ENCODE data around the gene AARS2. TPM values are rescaled to one million over a fixed set of nuclear protein-coding genes. Genes with fewer than 3 reads are reported as not detected.
"Not testable (repeated sequence)": the region's sequence is repeated elsewhere in the genome, so short reads cannot be mapped to it uniquely, and the experiment has no call there.

AARS2 gene
- total RNA-seq, 5 donors from 2014 or later (not counting 1 experiment from before 2014, with no cell fraction given): 16.7 to 28.5 (median 25.8) TPM

GRCh38 chr6:44333942-44334341 is 20.8 kb upstream of the AARS2 start:
- Mint-ChIP-seq H3K36me3 (no peaks in the 10 kb centered on the region), H3K4me1 (no peaks in the 10 kb centered on the region), H3K4me3 (no peak overlapping the region), H3K27ac (no peak overlapping the region), H3K27me3 (peaks cover 28 to 35% of the 10 kb centered on the region in 2 donors), H3K9me3 (no peaks in the 10 kb centered on the region)
- CTCF ChIA-PET: interaction anchor here in 1 of 2 donors (0.8 kb wide), 1 partner anchor 65 kb away, joined by 3 read pairs; no protein-coding TSS in a partner anchor
- Histone ChIP-seq H3K4me1 (ENCODE audit: control insufficient read depth in 1 of 2, extremely low read depth in 1 of 2, insufficient read depth in 2 of 2, low read length in 2 of 2) (no peaks in the 10 kb centered on the region), H3K9me3 (no peaks in the 10 kb centered on the region), H3K36me3 (ENCODE audit: control insufficient read depth in 2 of 2, extremely low read depth in 1 of 2, insufficient read depth in 1 of 2, low read length in 1 of 2) (no peaks in the 10 kb centered on the region), H3K27ac (ENCODE audit: low read length) (no peak overlapping the region), H3K4me3 (ENCODE audit: control insufficient read depth in 1 of 2, extremely low read depth in 1 of 2, low read length in 1 of 2) (no peak overlapping the region), H3K27me3 (replicated peaks in 1 of 2; ENCODE audit: control insufficient read depth in 2 of 2, extremely low read depth in 1 of 2, insufficient read depth in 2 of 2, low read length in 1 of 2) (peaks cover 5 to 17% of the 10 kb centered on the region in 2 experiments)
- ATAC-seq (replicated peaks in 1 of 4) (no peak), DNase-seq (no peak)
- 77% methylated on average over 3 of the region's 5 CpGs for WGBS (ENCODE audit: insufficient coverage)
- POLR2A ChIA-PET: no interaction called here

- POLR2A ChIA-PET: no interaction called here
Observed at GRCh38 chr6:44333273-44333919, 20.2 kb upstream of the AARS2 start.

GRCh38 chr6:44332585-44332984 is 19.4 kb upstream of the AARS2 start:
- ATAC-seq (replicated peaks in 1 of 4): no peak
- H3K36me3 Mint-ChIP-seq: no peaks in the 10 kb centered on the region
- WGBS (ENCODE audit: insufficient coverage): 57% methylated on average over 3 of the region's 7 CpGs

More at GRCh38 chr6:44333273-44333919, 20.2 kb upstream of the AARS2 start:
- H3K36me3 Mint-ChIP-seq: no peaks in the 10 kb centered on the region
- 89% methylated on average over 3 of the region's 11 CpGs for WGBS (ENCODE audit: insufficient coverage)
- Histone ChIP-seq H3K27ac (ENCODE audit: low read length) (no peak overlapping the region), H3K4me1 (ENCODE audit: control insufficient read depth in 1 of 2, extremely low read depth in 1 of 2, insufficient read depth in 2 of 2, low read length in 2 of 2) (no peaks in the 10 kb centered on the region), H3K36me3 (ENCODE audit: control insufficient read depth in 2 of 2, extremely low read depth in 1 of 2, insufficient read depth in 1 of 2, low read length in 1 of 2) (no peaks in the 10 kb centered on the region), H3K9me3 (no peaks in the 10 kb centered on the region), H3K4me3 (ENCODE audit: control insufficient read depth in 1 of 2, extremely low read depth in 1 of 2, low read length in 1 of 2) (no peak overlapping the region), H3K27me3 (replicated peaks in 1 of 2; ENCODE audit: control insufficient read depth in 2 of 2, extremely low read depth in 1 of 2, insufficient read depth in 2 of 2, low read length in 1 of 2) (peaks cover 6 to 16% of the 10 kb centered on the region in 2 experiments)
- DNase-seq (no peak), ATAC-seq (replicated peaks in 1 of 4) (no peak)
- no peak overlapping the region for H3K4me3 Mint-ChIP-seq
- peaks cover 32 to 39% of the 10 kb centered on the region in 2 donors for H3K27me3 Mint-ChIP-seq
- H3K27ac Mint-ChIP-seq: no peak overlapping the region
- H3K9me3 Mint-ChIP-seq: no peaks in the 10 kb centered on the region
- CTCF ChIA-PET: interaction anchor here in 1 of 2 donors (0.6 to 0.8 kb wide), 2 partner anchors 65 to 194 kb away, joined by 3 read pairs; no protein-coding TSS in a partner anchor
- no peaks in the 10 kb centered on the region for H3K4me1 Mint-ChIP-seq

GRCh38 chr6:44329858-44330257 is 16.7 kb upstream of the AARS2 start:
- ATAC-seq (replicated peaks in 1 of 4) (no peak), DNase-seq (no peak)
- no peaks in the 10 kb centered on the region for H3K4me1 Mint-ChIP-seq
- Histone ChIP-seq H3K4me3 (ENCODE audit: control insufficient read depth in 1 of 2, extremely low read depth in 1 of 2, low read length in 1 of 2) (no peak overlapping the region), H3K27ac (ENCODE audit: low read length) (no peak overlapping the region), H3K9me3 (no peaks in the 10 kb centered on the region), H3K36me3 (ENCODE audit: control insufficient read depth in 2 of 2, extremely low read depth in 1 of 2, insufficient read depth in 1 of 2, low read length in 1 of 2) (no peaks in the 10 kb centered on the region), H3K27me3 (replicated peaks in 1 of 2; ENCODE audit: control insufficient read depth in 2 of 2, extremely low read depth in 1 of 2, insufficient read depth in 2 of 2, low read length in 1 of 2) (peaks cover 10 to 14% of the 10 kb centered on the region in 2 experiments), H3K4me1 (ENCODE audit: control insufficient read depth in 1 of 2, extremely low read depth in 1 of 2, insufficient read depth in 2 of 2, low read length in 2 of 2) (no peaks in the 10 kb centered on the region)
- no peaks in the 10 kb centered on the region for H3K9me3 Mint-ChIP-seq
- peaks cover 36 to 41% of the 10 kb centered on the region in 2 donors for H3K27me3 Mint-ChIP-seq
- CTCF ChIA-PET: interaction anchor here in 1 of 2 donors (0.6 kb wide), 1 partner anchor 233 kb away, joined by 4 read pairs; no protein-coding TSS in a partner anchor
- H3K4me3 Mint-ChIP-seq: no peak overlapping the region
- no peaks in the 10 kb centered on the region for H3K36me3 Mint-ChIP-seq
- 82% methylated on average over 2 of the region's 5 CpGs for WGBS (ENCODE audit: insufficient coverage)
- no peak overlapping the region for H3K27ac Mint-ChIP-seq
- POLR2A ChIA-PET: no interaction called here

More at GRCh38 chr6:44332585-44332984, 19.4 kb upstream of the AARS2 start:
- Histone ChIP-seq H3K27me3 (replicated peaks in 1 of 2; ENCODE audit: control insufficient read depth in 2 of 2, extremely low read depth in 1 of 2, insufficient read depth in 2 of 2, low read length in 1 of 2) (peaks cover 9 to 13% of the 10 kb centered on the region in 2 experiments), H3K36me3 (ENCODE audit: control insufficient read depth in 2 of 2, extremely low read depth in 1 of 2, insufficient read depth in 1 of 2, low read length in 1 of 2) (no peaks in the 10 kb centered on the region), H3K27ac (ENCODE audit: low read length) (no peak overlapping the region), H3K9me3 (no peaks in the 10 kb centered on the region), H3K4me3 (ENCODE audit: control insufficient read depth in 1 of 2, extremely low read depth in 1 of 2, low read length in 1 of 2) (no peak overlapping the region), H3K4me1 (ENCODE audit: control insufficient read depth in 1 of 2, extremely low read depth in 1 of 2, insufficient read depth in 2 of 2, low read length in 2 of 2) (no peaks in the 10 kb centered on the region)
- ChIA-PET POLR2A (interaction anchor here in 1 of 2 donors (0.5 kb wide), 1 partner anchor 1463 kb away, joined by 4 read pairs; no protein-coding TSS in a partner anchor), CTCF (interaction anchor here (0.6 to 0.7 kb wide), 2 partner anchors 27 to 194 kb away, joined by 3 read pairs; no protein-coding TSS in a partner anchor)
- peaks cover 37 to 44% of the 10 kb centered on the region in 2 donors for H3K27me3 Mint-ChIP-seq
- no peak overlapping the region for H3K27ac Mint-ChIP-seq
- H3K9me3 Mint-ChIP-seq: no peaks in the 10 kb centered on the region
- H3K4me3 Mint-ChIP-seq: no peak overlapping the region
- no peak for DNase-seq
- H3K4me1 Mint-ChIP-seq: no peaks in the 10 kb centered on the region

GRCh38 chr6:44328203-44328602 is 15.1 kb upstream of the AARS2 start:
- H3K27me3 Mint-ChIP-seq: peaks cover 36 to 39% of the 10 kb centered on the region in 2 donors

GRCh38 chr6:44327760-44328159 is 14.6 kb upstream of the AARS2 start:
- Histone ChIP-seq H3K36me3 (ENCODE audit: control insufficient read depth in 2 of 2, extremely low read depth in 1 of 2, insufficient read depth in 1 of 2, low read length in 1 of 2) (no peaks in the 10 kb centered on the region), H3K27ac (ENCODE audit: low read length) (no peak overlapping the region), H3K4me1 (ENCODE audit: control insufficient read depth in 1 of 2, extremely low read depth in 1 of 2, insufficient read depth in 2 of 2, low read length in 2 of 2) (no peaks in the 10 kb centered on the region), H3K27me3 (replicated peaks in 1 of 2; ENCODE audit: control insufficient read depth in 2 of 2, extremely low read depth in 1 of 2, insufficient read depth in 2 of 2, low read length in 1 of 2) (peaks cover 10 to 14% of the 10 kb centered on the region in 2 experiments), H3K4me3 (ENCODE audit: control insufficient read depth in 1 of 2, extremely low read depth in 1 of 2, low read length in 1 of 2) (no peak overlapping the region), H3K9me3 (no peaks in the 10 kb centered on the region)
- DNase-seq: no peak
- no peak for ATAC-seq (replicated peaks in 1 of 4)
- 79% methylated on average over 2 of the region's 2 CpGs for WGBS (ENCODE audit: insufficient coverage)
- POLR2A ChIA-PET: no interaction called here
- no peak overlapping the region for H3K27ac Mint-ChIP-seq
- H3K27me3 Mint-ChIP-seq: peaks cover 35 to 36% of the 10 kb centered on the region in 2 donors
- no peaks in the 10 kb centered on the region for H3K4me1 Mint-ChIP-seq
- H3K36me3 Mint-ChIP-seq: no peaks in the 10 kb centered on the region
- CTCF ChIA-PET: interaction anchor here in 1 of 2 donors (1.0 kb wide), 1 partner anchor 10 kb away, joined by 3 read pairs; no protein-coding TSS in a partner anchor
- H3K4me3 Mint-ChIP-seq: no peak overlapping the region
- H3K9me3 Mint-ChIP-seq: no peaks in the 10 kb centered on the region

More at GRCh38 chr6:44328203-44328602, 15.1 kb upstream of the AARS2 start:
- peaks cover 10 to 14% of the 10 kb centered on the region in 2 experiments for H3K27me3 ChIP-seq (replicated peaks in 1 of 2; ENCODE audit: control insufficient read depth in 2 of 2, extremely low read depth in 1 of 2, insufficient read depth in 2 of 2, low read length in 1 of 2)
- no CpG with 5 or more reads among the region's 9 CpGs for WGBS (ENCODE audit: insufficient coverage)
- H3K9me3 Mint-ChIP-seq; DNase-seq; H3K36me3 Mint-ChIP-seq; ATAC-seq (replicated peaks in 1 of 4); POLR2A ChIA-PET; H3K4me1 ChIP-seq (ENCODE audit: control insufficient read depth in 1 of 2, extremely low read depth in 1 of 2, insufficient read depth in 2 of 2, low read length in 2 of 2); CTCF ChIA-PET; H3K27ac Mint-ChIP-seq; H3K27ac ChIP-seq (ENCODE audit: low read length); H3K36me3 ChIP-seq (ENCODE audit: control insufficient read depth in 2 of 2, extremely low read depth in 1 of 2, insufficient read depth in 1 of 2, low read length in 1 of 2); H3K4me3 Mint-ChIP-seq; H3K4me3 ChIP-seq (ENCODE audit: control insufficient read depth in 1 of 2, extremely low read depth in 1 of 2, low read length in 1 of 2); H3K4me1 Mint-ChIP-seq; H3K9me3 ChIP-seq: not testable (repeated sequence)

Data from T-cell (primary cell).